Activated T-cell treated with anti-CD3 and anti-CD28 coated beads for 24 hours (primary cell): Measurements from ENCODE around the gene SMG5.

Experiments used
- DNase-seq: peaks from one replicate; pipeline ENCODE4 v3.0.0-alpha.2; 2020; ENCODE audit warnings: low read depth

SMG5 gene

DNA sequence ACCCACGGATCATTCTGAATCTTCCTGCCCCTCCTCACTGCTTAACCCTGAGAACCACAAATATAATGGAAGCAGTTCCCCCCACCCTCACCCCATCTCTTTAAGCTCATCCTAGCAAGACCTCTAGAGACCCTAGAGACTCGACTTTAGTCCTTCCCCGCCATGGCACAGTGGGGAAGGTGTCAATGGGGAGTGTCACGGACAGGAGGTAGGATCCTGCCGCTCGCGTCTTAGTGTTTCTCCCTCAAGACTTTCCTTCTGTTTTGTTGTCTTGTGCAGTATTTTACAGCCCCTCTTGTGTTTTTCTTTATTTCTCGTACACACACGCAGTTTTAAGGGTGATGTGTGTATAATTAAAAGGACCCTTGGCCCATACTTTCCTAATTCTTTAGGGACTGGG, 70.5 kb downstream of the SMG5 start:
- no peak for DNase-seq

DNA sequence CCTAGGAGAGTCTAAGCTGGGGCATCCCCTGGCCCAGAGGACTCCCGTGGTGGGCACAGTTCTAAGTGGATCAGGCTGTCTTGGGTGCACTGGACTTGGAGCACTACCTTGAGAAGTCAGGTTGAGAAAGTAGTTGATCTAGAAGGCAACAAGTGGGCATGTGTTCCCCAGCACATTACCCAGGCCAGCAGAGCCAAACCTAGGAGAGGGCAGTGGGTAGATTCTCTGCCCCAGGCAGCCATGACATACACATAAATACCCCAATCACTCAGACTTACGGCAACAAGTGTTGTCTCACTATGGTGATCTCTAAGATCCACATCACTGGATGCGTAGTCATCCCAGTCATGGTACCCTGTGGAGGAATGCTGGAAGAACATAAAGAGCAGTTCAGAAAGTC, 71.4 kb downstream of the SMG5 start:
- no peak for DNase-seq

GRCh38 chr1:156204686-156205085, 77.9 kb downstream of the SMG5 start:
- no peak for DNase-seq

DNA sequence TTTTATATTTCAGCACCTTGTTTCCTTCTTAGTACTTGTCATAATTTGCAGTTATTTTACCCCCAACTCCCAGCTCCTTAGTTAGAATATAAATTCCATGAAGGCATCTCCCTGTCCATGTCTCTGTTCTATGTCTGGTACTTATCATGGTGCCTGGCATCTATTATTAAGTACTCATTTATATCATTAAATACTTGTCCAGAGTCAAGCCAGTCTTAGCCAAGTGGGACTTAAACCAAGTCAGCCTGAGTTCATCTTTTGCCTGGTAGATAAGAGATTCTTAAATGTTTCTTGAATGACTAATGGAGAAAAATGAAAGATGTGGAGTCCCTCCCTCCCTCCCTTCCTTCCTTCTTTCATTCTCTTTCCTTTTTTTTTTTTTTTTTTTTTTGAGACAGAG, 79.3 kb downstream of the SMG5 start:
- no peak for DNase-seq

- DNase-seq: no peak
These were observed 82.6 kb downstream of the SMG5 start for GRCh38 chr1:156200044-156200443.
